Cardiac septum (tissue), 1 donor: ENCODE measurements around the gene SPPL2B. TPM values are rescaled to one million over a fixed set of nuclear protein-coding genes. Genes with fewer than 3 reads are reported as not detected.
"Not testable (repeated sequence)": the region's sequence is repeated elsewhere in the genome, so short reads cannot be mapped to it uniquely, and the experiment has no call there.

Experiments used
- DNase-seq: peaks from one replicate; pipeline ENCODE4 v3.0.0-alpha.2; 2020; ENCODE audit warnings: low spot score
- intact Hi-C: fragments of 100-400 bp; cut with DNase I; formaldehyde crosslinking; loops from one replicate; pipeline ENCODE4 v1.14.0; 2022
- total RNA-seq: library from RNA; stranded (reverse); fragmentation: NEBNext Ultra II Directional; extraction: Animal tissue kit (Norgen Biotek cat#: 25700); gene quantifications from one replicate; pipeline ENCODE4 v1.2.1, GENCODE V29; 2021
- donor health status: DM: no; HTN: no; CAD: no.

The SPPL2B gene
- total RNA-seq, 1 donor from 2014 or later = 27.4 TPM

DNA sequence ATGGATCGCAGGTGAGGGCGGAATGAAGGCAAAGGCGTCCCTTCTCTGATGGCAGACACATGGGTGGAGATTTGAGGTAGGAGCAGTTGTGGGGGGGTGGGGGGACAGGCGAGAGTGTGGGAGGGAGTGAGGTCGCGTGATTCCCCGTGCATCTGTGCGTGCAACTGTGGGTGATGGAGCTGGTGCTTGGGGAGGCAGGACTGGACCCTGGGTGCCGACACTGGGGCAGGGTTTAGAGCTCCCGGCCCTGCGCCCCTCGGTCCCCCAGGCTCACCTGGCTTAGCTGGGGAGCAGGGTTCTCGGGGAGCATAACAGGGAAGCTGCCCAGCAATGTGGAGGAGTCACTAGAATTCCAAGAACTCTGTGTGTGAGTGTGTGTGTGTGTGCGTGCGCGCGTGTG is 34.9 kb downstream of the SPPL2B start:
- intact Hi-C loops = no loop called here
- no peak for DNase-seq

- DNase-seq = no peak
- intact Hi-C loops = no loop called here
Observed at GRCh38 chr19:2365201-2365970, 36.9 kb downstream of the SPPL2B start.

DNA sequence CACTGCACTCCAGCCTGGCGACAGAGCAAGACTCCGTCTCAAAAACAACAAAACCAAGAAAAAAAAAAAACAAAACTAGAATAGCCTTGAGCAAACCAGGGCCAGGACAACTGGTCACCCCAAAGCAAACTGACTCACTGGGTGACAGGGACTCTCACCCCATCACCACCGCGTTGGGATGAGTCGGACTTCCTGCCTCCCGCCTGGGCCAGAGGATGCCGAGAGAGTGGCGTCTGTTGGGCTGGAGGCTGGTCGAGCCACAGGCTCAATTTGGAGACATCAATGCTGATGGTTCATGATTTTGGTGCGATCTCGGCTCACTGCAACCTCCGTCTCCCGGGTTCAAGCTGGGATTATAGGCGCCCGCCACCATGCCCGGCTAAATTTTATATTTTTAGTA is 43.2 kb downstream of the SPPL2B start:
- no peak for DNase-seq

GRCh38 chr19:2372076-2372612 is 43.7 kb downstream of the SPPL2B start:
- intact Hi-C loops = no loop called here
- DNase-seq = no peak

More for the DNA sequence above, 43.2 kb downstream of the SPPL2B start:
- intact Hi-C loops = no loop called here

DNA sequence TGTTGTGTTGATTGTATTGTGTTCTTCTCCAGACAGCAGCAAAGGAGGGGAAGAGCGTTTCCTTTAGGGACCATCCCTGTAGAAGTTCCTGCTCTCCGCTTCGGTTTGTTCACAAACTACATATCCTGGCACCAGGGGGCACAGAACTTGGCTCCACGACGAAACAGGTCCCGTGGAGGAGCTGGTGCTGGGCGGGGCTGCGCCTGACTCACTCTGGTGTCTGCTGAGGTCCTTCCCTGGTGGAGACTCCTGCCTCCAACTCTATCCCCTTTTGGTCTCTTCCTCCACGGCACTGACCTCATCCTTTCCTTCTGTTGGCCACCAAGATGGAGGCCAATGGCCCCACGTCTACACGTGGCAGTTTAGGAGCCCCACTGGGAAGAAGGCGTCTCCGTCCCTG is 46.3 kb downstream of the SPPL2B start:
- intact Hi-C loops = no loop called here

DNA sequence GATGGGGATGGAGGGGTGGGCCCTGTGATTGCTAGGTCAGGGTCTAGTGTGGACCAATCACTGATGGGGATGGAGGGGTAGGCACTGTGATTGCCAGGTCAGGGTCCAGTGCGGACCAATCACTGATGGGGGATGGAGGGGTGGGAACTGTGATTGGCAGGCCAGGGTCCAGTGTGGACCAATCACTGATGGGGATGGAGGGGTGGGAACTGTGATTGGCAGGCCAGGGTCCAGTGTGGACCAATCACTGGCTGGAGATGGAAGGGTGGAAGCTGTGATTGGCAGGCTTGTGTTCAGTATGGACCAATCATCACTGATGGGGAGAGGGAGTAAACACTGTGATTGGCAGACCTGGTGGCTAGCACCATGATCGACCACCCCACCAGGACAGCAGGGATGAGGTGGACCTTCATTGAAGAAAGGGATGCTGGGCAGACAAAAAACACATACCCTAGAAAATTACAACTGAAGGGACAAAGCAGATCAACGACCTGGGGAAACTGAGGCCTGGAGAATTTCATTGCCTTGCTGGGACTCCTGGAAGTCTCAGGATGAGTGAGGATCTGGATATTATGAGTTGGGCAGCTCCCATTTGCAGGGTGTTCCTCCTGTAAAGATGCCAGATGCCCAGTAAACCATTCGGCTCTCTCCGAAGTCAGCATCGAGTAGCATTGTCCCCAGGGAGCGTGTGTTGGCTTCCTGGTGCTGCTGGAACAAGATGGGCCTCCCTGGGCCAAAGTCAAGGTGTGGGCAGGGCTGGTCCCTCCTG is 47.1 kb downstream of the SPPL2B start:
- no peak for DNase-seq
- intact Hi-C loops = no loop called here

More for the DNA sequence above, 46.3 kb downstream of the SPPL2B start:
- DNase-seq = no peak

GRCh38 chr19:2376784-2377519 is 48.5 kb downstream of the SPPL2B start:
- intact Hi-C loops = no loop called here
- no peak for DNase-seq

DNA sequence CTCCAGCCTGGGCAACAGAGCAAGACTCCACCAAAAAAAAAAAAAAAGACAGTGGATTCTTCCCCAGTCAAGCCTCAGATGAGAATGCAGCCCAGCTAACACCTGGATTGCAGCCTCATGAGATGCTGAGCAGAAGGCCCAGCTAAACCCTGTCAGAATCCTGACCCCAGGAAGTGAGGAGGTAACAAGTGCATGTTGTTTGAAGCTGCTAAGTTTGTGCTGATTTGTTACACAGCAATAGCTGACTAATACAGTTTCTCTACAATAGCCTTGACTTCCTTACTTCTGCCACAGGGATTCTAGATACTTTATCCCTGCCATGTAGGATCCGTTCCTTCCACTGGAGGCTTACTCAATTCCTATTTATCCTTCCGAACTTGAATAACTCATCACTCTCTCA is 52.1 kb downstream of the SPPL2B start:
- DNase-seq = no peak
- intact Hi-C loops = no loop called here

GRCh38 chr19:2381148-2381820 is 52.8 kb downstream of the SPPL2B start:
- DNase-seq = no peak
- intact Hi-C loops = no loop called here

DNA sequence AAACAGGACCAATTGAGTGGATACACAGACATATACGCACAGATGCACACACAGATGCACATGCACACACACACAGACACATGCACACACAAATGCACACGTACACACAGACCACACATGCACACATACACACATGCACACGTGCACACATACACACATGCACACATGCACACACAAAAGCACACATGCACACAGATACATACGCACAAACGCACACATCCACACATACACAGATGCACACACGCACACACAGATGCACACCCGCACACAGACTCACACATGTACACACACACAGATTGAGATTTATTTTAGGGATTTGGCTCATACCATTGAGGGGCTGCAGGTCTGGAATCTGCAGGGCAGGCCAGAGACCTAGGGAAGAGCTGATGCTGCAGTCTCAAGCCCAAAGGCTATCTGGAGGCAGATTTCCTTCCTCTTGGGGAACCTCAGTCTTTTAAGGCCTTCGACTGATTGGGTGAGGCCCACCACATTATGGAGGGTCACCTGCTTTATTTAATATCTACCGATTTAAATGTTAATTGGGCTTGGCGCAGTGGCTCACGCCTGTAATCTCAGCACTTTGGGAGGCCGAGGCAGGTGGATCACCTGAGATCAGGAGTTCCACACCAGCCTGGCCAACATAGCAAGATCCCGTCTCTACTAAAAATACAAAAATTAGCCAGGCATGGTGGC is 54.2 kb downstream of the SPPL2B start:
- no peak for DNase-seq
- intact Hi-C loops = no loop called here

DNA sequence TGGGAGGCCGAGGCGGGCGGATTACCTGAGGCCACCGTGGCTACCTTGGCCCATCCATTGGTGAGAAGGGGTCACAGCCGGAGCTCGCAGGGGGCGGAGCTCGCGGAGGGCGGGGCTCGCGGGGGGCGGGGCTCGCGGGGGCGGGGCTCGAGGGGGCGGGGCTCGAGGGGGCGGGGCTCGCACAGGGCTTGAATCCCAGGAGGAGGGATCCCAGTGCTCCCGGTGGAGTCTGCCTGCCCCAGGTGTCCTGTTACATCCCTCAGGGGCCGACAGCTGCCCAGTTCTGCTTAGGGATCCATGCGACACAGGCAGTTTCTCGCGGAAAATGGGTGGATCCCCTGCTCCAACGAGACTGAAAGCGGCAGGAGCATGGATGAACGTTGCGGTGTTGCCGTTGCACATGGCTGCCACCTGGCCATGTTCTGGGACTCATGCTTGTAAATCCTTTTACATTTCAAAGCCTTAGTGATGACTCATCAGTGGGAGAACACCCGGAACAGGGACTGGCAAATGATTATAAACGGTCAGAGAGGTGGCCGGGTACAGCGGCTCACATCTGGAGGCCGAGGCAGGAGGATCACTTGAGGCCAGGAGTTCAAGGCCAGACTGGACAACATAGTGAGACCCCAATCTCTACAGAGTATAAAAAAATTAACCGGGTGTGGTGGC is 56.7 kb downstream of the SPPL2B start:
- intact Hi-C loops = no loop called here
- DNase-seq = no peak

DNA sequence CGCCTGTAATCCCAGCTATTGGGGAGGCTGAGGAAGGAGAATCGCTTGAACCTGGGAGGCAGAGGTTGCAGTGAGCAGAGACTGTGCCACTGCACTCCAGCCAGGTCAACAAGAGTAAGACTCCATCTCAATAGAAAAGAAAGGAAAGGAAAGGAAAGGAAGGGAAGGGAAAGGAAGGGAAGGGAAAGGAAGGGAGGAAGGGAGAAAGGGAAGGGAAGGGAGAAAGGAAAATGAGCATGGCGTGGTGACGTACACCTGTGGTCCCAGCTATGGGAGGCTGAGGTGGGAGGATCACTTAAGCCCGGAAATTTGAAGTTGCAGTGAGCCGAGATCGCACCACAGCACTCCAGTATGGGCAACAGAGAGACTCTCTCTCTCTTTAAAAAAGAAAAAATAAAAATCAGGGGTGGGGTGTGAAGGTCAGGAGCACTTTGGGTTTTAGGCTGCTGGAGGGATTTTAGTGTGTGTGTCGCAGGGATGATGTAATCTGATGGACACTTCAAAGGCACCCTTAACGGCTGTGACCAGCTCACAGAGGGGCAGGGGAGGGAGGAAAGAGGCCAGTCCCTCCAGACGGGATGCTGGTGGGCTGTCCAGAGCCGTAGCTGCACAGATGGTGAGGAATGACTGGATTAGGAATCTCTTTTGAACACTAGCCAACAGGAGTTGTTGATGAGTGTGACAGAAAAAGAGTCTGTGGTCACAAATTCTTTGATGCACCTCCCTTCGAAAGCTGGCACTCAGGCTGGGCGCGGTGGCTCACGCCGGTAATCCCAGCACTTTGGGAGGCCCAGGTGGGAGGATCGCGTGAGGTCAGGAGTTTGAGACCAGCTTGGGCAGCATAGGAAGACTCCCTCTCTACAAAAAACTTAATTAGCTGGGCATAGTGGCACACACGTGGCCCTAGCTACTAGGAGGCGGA is 59.1 kb downstream of the SPPL2B start:
- intact Hi-C loops = no loop called here
- DNase-seq = no peak

- intact Hi-C loops = no loop called here
- DNase-seq = no peak
Observed at GRCh38 chr19:2389594-2389993, 61.1 kb downstream of the SPPL2B start.

DNA sequence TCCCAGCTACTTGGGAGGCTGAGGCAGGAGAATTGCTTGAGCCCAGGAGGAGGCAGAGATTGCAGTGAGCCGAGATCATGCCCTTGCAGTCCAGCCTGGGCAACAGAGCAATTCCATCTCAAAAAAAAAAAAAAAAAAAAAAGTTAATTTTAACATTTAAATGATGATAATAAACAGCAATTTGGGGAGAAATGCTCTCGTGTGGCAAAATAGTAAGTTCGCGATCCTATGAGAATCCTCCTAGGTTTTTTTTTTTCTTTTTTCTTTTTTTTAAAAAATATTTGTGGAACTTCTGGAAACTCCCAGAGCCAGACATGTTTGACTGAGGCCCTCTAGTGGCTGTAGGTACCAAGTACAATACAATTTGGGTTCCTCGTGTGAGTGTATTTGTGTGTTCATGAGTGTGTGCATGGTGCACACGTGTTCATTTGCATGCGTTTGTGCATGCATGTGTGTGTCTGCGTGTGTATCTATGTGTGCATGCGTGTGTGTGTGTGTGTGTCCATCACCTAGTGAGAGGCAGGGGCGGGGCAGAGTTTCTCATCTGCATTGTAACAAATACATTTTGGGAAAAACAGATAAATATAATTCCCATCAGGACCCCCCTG is 62.7 kb downstream of the SPPL2B start:
- intact Hi-C loops = loop anchor here (5.0 kb wide), 2 partner anchors 114 to 234 kb away; no protein-coding TSS in a partner anchor
- DNase-seq = no peak

- no peak for DNase-seq
- intact Hi-C loops = loop anchor here (5.0 kb wide), 2 partner anchors 115 to 235 kb away; no protein-coding TSS in a partner anchor
Observed at GRCh38 chr19:2392366-2392765, 63.9 kb downstream of the SPPL2B start.

DNA sequence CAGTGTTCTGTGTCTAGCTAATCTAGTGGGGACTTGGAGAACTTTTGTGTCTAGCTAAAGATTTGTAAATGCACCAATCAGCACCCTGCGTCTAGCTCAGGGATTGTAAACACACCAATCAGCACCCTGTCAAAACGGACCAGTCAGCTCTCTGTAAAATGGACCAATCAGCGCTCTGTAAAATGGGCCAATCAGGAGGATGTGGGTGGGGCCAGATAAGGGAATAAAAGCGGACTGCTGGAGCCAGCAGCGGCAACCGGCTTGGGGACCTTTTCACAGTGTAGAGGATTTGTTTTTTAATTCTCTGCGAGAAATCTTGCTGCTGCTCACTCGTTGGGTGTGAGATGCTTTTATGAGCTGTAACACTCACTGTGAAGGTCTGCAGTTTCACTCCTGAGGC is 64.4 kb downstream of the SPPL2B start:
- intact Hi-C loops = loop anchor here (5.0 kb wide), 2 partner anchors 116 to 236 kb away; no protein-coding TSS in a partner anchor
- not testable (repeated sequence) for DNase-seq

DNA sequence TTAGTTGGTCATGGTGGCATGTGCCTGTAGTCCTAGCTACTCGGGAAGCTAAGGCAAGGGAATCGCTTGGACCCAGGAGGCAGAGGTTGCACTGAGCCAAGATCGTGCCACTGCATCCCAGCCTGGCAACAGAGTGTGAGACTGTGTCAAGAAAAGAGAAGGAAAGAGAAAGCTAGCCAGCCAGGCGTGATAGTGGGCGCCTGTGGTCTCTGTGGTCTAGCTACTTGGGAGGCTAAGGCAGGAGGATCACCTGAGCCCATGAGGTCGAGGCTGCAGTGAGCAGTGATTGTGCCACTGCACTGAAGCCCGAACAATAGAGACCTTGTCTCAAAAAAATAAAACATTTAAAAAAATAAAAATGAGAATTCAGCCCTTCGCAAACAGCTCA is 65.6 kb downstream of the SPPL2B start:
- intact Hi-C loops = loop anchor here (5.0 kb wide), 2 partner anchors 117 to 237 kb away; no protein-coding TSS in a partner anchor
- DNase-seq = no peak
